HG02763 (cell line): Measurements from ENCODE around the gene RNF222.
"Not testable (repeated sequence)": the region's sequence is repeated elsewhere in the genome, so short reads cannot be mapped to it uniquely, and the experiment has no call there.

Experiments
- ATAC-seq: cut with Tn5 transposase; IDR thresholded peaks from one replicate; pipeline ENCODE4 v1.9.1; 2021; ENCODE audit warnings: mild to moderate bottlenecking, moderate library complexity; ENCODE audit not compliant: unreplicated experiment

The RNF222 gene

DNA sequence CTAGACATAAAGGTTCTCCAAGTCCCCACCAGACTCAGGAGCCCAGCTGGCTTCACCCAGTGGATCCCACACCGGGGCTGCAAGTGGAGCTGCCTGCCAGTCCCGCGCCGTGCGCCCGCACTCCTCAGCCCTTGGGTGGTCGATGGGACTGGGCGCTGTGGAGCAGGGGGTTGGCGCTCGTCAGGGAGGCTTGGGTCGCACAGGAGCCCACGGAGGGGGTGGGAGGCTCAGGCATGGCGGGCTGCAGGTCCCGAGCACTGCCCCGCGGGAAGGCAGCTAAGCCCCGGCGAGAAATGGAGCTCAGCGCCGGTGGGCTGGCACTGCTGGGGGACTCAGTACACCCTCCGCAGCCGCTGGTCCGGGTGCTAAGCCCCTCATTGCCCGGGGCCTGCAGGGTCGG lies 50.6 kb downstream of the RNF222 start:
- ATAC-seq = not testable (repeated sequence)

DNA sequence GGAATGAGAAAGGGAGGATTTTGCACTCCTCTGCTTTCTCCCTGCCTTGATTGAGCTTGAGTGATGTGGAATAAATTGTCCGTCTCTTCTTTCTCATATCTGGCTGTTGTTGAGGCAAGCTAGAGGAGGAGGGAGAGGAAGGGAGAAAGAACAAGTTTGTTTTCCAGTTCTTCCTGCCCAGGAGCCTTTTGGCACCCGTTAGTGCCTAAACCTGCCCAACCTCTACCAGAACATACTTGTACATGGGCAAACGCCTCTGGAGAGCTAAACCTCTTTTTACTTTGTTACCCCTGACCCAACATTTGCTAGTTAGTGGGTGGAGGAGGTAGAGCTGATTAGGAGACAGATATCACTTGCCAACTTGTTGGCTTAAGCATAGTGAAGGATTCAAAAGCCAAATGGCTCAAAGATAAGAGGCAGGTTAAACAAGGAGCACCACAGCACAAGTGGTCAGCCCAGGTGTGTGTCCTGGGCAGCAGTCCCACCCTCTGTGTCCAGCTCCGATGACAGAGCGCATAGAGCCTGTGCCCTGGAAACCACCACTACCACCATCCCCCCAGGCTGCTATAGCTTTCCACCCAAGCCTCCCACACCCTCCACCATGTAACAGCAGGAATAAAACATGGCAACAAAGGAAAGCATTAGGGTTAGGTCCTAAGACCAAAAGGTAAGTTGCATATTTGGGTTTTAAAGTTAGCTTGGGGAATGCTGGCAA lies 51.5 kb downstream of the RNF222 start:
- no peak for ATAC-seq

DNA sequence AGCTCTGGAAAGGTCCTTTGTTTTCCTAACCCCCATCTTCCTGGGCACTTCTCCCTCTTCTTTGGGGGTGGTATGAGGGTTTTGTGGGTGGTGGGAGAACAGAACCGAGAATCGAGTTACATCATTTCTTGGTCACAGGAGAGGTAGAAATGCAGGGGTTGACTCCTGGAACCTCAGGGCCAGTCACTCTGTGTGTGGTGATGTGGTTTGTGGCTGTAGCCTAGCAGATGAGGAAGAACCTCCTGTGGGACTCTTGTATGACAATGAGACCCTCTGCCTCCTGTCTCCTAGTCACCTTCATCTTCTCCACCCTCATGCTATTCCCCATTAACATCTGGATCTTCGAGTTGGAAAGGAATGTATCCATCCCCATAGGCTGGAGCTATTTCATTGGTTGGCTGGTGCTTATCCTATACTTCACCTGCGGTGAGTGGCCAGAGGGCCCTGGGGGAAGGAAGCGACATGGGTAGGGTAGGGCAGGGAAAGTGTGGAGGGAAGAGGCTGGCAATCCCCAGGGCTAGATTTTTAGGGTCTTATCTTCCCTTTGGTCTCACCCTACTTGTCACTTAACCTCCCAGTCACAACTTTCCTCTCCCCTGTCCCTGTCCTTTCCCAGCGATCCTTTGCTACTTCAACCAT lies 52.5 kb downstream of the RNF222 start:
- ATAC-seq = no peak

DNA sequence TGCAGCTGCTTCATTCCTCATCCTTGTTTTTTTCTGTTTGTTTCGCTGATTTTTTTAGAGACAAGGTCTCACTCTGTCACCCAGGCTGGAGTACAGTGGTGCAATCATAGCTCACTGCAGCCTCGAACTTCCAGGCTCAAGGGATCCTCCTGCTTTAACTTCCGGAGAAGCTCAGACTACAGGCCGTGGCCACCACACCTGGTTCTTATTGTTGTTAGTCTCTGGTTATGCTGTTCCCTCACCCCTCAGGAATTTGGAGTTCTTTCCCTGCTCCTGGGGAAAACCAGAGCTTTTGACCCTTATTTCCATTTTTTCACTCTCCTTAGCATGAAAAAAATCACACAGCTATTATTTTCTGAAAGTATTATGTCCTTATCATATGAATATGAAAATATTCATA lies 56.2 kb downstream of the RNF222 start:
- no peak for ATAC-seq
